ENCODE measurements around the gene PDE4D. TPM values are rescaled to one million over a fixed set of nuclear protein-coding genes. Genes with fewer than 3 reads are reported as not detected.
A peak's percentile ranks its signal among the peaks of the same experiment; 100 is the strongest.

PDE4D gene
- polyA plus RNA-seq, 4 donors, result 19.4 to 35.9 (median 23.1) TPM

DNA sequence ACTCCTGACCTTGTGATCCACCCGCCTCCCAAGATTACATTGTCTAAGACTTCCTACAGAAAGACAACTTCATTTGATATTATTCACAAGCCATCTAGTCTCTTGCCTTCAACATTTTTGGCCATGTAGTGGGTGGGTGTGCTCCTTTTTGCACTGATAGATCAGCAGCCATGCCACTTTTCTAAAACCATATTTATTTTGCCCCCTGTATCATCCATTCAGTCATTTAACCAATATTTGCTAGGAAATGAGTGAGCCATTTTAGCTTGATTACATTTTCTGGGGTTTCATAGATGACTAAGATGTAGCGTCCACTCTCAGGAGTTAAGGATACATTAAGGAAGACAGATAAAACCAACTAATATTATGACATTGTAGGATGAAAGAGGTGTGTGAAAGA is 755.0 kb downstream of the PDE4D start:
- no peak for DNase-seq (ENCODE audit: low read depth in 4 of 4, low spot score in 2 of 4)

GRCh38 chr5:59137846-59138245 is 755.7 kb downstream of the PDE4D start:
- DNase-seq (ENCODE audit: low read depth in 4 of 4, low spot score in 2 of 4), result no peak

DNA sequence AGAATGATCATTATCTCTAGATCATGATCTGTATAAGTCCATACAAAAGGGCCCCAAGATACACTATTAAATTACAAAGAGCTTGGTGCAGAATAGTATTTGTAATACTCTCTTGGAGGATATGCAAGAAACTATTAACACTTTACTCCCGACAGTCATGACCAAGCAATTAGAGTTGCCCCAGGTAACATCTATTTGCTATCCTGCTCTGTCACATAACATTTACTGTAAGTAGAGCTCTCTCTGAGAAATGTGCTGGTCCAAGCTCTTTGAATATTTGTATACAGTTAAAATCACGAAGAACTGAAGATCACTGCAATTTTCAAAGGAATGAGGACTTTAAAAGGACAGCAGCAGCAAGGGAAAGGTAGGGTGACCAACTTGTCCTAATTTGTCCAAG is 757.0 kb downstream of the PDE4D start:
- DNase-seq (ENCODE audit: low read depth in 4 of 4, low spot score in 2 of 4), result no peak

DNA sequence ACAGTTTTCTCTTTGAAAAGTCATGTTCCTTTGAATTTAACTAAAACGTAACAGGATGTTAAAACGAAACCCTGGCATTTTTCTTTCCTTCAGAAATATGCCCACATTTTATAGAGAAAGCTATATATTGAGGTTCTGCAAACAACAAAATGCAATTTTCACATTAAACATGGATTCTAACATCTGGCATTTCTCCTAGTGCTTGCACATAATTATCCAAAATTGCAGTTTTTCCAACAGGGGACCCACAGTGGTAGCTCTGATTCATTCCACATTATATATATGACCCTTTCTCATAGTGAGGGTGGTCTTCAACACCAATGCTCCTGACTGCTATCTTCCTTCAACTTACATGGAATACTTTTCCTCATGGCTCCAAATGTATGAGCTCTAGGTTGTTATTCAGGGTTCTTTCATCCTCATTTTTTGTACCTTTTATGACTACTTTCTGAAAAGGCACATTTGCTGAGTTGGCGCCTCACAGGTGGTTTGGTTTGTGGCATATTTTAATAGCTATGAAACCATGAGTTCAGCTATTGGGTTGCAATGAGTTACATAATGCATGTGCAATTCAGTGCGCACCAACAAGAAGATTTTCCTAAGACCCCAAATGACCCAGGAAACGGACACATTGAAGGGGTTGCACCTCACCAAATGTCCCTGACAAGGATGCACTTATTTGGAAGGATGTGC is 758.9 kb downstream of the PDE4D start:
- DNase-seq (ENCODE audit: low read depth in 4 of 4, low spot score in 2 of 4), result no peak

DNA sequence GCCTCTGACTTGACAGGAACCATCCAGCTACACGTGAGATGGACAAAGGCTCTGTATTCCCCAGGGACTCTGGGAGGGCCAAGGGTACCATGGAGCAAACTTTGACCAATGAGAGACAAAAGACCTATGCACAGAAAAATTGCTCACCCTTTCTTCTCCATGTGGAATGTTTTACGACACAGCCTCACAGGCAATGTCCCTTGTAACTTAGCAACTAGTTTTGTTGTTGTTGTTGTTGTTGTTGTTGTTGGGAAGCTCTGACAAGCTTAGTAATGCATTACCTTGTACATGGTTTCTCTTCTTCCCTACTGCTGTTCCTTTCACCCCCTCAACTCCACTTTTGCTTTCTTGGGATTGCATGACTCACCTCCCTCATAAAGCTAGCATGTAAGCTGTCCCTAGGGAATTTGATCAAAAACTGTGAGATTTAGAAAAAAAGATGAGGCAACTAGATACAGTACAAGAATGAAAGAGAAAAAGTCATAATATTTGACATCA is 759.7 kb downstream of the PDE4D start:
- no peak for DNase-seq (ENCODE audit: low read depth in 4 of 4, low spot score in 2 of 4)

GRCh38 chr5:59132131-59132530 is 761.4 kb downstream of the PDE4D start:
- DNase-seq (ENCODE audit: low read depth in 4 of 4, low spot score in 2 of 4), result no peak

DNA sequence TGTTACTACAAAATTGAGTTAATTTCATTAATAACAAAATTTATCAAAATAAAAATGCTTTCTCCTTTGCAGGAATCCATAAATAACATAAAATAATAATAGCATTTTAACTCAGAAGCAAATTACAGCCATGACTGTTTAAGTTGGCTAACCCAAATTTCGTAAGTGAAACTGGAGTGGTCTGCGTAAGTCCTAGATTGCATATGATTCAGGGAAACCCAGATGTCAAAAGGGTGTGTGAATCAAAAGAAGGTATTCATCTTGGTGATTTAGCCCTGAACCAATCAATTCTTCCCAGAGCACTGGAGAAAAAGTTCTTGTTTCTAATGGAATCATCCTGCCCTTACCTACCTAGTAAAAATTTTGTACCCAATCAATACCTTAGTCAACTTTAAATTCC is 763.1 kb downstream of the PDE4D start:
- no peak for DNase-seq (ENCODE audit: low read depth in 4 of 4, low spot score in 2 of 4)

GRCh38 chr5:59128646-59129290 is 764.8 kb downstream of the PDE4D start:
- DNase-seq (ENCODE audit: low read depth in 4 of 4, low spot score in 2 of 4), result no peak

- peak in 1 of 4 donors; percentile 32 for DNase-seq (ENCODE audit: low read depth in 4 of 4, low spot score in 2 of 4)
Measured at GRCh38 chr5:59126708-59127573, 766.6 kb downstream of the PDE4D start.

- DNase-seq (ENCODE audit: low read depth in 4 of 4, low spot score in 2 of 4), result no peak
Measured at GRCh38 chr5:59126016-59126707, 767.4 kb downstream of the PDE4D start.

GRCh38 chr5:59125011-59125961 is 768.2 kb downstream of the PDE4D start:
- DNase-seq (ENCODE audit: low read depth in 4 of 4, low spot score in 2 of 4), result peak in 1 of 4 donors; percentile 32

DNA sequence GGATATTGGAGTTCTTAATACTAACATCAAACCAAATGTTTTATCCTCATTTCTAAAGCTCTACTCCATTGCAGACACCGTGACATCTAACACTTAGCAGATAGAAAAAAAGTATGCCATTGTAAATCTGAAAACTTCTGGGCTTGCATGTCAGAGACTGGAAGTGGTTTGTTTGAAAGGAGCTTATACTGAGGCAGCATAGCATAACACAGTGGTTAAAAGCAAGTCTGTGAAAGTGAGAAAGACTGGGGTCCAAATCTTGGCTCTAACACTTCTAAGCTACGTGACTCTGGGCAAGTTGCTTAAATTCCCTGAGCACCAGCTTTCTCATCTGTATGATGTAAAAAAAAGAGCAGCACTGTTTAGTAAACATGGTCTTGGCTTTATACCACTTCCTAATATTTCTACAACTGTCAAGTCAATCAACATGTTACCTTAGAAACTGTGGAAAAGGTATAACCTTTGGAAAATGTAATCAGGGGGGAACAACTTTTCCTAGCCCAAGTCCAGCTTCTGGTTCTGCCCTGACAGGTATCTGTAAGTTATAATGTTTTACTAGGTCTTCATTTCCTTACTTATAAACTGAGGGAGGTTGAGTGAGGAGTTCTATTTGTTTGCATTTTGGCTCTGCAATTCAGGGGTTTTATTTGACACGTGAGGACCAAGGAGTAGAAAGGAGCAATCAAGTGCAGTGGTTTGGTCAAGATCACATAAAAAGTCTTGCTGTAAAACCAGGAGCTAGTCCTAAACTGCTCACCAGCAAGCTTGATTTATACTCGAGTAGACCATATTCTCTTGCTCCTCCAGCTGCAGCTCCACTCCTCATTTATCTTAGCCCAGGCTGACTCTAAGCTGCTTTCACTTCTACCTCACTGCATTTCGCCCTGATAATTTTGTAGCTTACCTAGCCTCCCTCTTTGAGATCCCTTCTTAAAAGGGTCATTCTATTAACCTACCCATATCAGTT is 769.6 kb downstream of the PDE4D start:
- DNase-seq (ENCODE audit: low read depth in 4 of 4, low spot score in 2 of 4), result peak in 1 of 4 donors; percentile 50

DNA sequence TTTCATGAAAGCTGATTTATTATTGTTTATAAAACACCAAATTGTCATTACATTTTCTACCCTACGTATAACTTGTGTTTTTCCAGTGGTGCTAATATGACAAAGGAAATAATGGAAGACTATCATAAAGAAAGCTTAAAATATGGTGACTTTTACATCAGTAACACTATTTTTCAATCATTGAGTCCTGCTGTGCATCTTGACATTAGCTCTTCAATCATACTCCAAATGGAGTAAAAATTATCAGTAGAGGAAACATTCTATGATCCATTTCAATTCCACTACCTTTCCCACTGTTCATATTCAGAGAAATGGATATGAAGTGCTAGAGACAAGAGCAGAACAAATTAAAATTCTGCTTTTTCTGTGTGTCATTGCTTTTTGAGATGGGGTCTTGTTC is 774.0 kb downstream of the PDE4D start:
- no peak for DNase-seq (ENCODE audit: low read depth in 4 of 4, low spot score in 2 of 4)

DNA sequence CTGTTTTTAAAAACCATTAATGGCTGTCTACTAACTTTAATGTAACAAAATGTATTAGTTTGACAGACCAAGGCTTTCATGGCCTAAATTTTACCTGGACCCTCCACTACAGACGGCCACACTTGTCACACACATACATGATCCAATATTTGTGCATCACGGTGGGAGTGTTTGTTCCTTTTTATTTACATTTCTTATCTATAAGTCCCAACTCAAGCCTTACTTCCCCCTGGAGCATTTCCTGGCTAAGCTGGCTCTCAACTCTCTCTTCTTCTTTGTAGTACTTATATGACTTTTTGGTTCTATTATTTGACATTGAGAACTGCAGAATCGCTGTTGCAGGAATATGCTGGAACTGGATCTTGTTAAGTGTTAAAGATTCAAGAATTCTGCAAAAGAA is 776.2 kb downstream of the PDE4D start:
- DNase-seq (ENCODE audit: low read depth in 4 of 4, low spot score in 2 of 4), result no peak

DNA sequence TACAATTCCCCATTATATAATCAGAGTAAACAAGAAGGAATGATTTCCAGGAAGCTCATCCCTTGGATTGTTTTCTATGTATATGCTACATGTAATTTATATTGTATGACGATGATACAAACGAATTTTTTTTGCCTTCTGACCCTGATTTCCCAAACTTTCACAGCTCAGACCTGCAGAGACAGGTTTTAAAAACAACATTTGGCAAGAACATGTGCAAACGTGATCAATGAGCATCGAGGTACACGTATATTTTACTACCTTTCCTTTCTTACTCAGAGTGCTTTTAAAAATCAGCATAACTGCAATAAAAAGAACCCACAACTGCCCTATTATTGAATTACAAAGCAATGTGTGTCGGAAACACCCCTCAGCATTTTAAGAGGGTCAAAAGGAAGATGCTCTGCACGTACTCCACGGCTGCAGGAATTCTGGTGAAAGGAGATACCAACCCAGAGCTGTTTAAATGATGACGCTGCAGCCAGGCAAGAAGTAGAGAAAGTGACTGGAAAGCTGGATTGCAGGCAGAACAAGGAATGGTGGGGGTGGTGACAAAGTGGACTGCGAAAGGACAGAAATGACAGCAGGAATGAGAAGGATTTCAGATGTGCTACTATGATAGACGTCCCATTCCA is 777.2 kb downstream of the PDE4D start:
- no peak for DNase-seq (ENCODE audit: low read depth in 4 of 4, low spot score in 2 of 4)

DNA sequence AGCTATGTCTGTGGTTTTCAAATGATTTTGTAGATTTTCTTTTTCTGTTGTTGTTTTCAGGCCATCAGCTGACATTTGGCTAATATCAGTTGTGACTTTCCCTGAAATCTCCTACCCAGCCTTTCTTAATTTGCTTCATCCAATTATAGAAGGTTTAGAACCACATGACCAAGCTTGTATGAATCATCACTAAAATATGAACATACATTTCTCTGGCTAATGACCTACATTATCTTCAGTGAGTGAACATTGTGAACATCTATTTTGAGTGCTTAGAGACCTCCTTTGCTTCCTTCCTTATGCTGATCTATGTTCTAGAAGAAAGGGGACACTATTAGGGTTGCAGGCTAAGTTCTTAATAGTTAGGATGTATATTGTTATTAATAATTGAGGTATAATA is 778.2 kb downstream of the PDE4D start:
- DNase-seq (ENCODE audit: low read depth in 4 of 4, low spot score in 2 of 4), result no peak

DNA sequence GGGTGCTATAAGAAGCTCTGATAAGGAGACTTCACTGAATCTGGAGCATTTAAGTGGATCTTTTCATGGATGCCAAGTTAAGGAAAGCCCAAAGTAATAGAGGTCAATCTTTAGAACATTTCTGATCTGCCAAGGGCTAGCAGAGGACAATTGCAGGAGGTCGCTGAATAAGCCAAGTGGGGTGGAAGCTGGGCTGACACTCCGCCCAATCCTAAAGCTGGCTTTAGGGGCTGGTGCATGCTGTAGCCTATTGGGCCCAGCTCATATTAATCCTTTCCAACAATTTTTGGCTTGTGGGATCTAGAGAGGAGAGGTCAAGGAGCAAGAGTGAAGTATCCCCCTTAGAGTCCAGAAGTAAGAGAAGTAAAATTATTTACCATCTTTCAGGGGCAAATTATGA is 784.1 kb downstream of the PDE4D start:
- no peak for DNase-seq (ENCODE audit: low read depth in 4 of 4, low spot score in 2 of 4)

- DNase-seq (ENCODE audit: low read depth in 4 of 4, low spot score in 2 of 4), result no peak
Measured at GRCh38 chr5:59107692-59108091, 785.8 kb downstream of the PDE4D start.

Data from left renal cortex interstitium (tissue), 4 donors.